Astrocyte of the spinal cord (primary cell): ENCODE data around the gene CPN2.
A peak's percentile ranks its signal among the peaks of the same experiment; 100 is the strongest.

Source experiments
- DNase-seq: peaks from one replicate; pipeline ENCODE4 v3.0.0; 2011; ENCODE audit warnings: low read depth, low spot score
- H3K4me3 ChIP-seq: 2 replicates; pipeline ENCODE4 v1.5.1; 2011; ENCODE audit warnings: low read depth, mild to moderate bottlenecking, low read length, moderate library complexity
- in situ Hi-C: cut with HindIII; loops from 2 replicates; pipeline ENCODE4 v1.10.0; 2017; ENCODE audit warnings: low sequenced_read_pairs
- TF ChIP-seq, protein P1 (sequence below): IDR thresholded peaks from 2 replicates; pipeline ENCODE4 v1.5.1; 2012; ENCODE audit warnings: low read depth, mild to moderate bottlenecking, low read length, inconsistent platforms

CPN2 gene

DNA sequence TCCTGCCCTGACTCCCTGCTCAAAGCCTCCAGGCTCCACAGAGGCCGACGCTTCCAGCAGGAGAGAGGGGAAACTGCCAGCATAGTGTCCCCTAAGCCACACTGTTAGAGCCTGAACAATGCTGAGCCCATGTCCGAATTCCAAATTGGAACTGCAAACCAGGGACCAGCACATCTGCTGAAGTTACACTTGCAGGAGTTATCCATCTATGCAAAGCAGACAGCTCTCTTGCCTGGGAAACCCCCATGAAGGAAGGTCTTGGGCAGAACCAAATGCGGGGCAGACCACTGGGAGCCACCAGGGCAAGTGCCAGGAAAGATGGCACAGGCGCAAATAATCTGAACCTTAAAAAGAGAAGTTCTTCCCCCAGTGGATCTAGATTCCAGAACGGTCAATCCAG lies 17.8 kb upstream of the CPN2 start:
- TF ChIP-seq, protein P1, sequence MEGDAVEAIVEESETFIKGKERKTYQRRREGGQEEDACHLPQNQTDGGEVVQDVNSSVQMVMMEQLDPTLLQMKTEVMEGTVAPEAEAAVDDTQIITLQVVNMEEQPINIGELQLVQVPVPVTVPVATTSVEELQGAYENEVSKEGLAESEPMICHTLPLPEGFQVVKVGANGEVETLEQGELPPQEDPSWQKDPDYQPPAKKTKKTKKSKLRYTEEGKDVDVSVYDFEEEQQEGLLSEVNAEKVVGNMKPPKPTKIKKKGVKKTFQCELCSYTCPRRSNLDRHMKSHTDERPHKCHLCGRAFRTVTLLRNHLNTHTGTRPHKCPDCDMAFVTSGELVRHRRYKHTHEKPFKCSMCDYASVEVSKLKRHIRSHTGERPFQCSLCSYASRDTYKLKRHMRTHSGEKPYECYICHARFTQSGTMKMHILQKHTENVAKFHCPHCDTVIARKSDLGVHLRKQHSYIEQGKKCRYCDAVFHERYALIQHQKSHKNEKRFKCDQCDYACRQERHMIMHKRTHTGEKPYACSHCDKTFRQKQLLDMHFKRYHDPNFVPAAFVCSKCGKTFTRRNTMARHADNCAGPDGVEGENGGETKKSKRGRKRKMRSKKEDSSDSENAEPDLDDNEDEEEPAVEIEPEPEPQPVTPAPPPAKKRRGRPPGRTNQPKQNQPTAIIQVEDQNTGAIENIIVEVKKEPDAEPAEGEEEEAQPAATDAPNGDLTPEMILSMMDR, result no peak
- in situ Hi-C loops, result no loop called here
- H3K4me3 ChIP-seq, result no peak overlapping the region
- no peak for DNase-seq

DNA sequence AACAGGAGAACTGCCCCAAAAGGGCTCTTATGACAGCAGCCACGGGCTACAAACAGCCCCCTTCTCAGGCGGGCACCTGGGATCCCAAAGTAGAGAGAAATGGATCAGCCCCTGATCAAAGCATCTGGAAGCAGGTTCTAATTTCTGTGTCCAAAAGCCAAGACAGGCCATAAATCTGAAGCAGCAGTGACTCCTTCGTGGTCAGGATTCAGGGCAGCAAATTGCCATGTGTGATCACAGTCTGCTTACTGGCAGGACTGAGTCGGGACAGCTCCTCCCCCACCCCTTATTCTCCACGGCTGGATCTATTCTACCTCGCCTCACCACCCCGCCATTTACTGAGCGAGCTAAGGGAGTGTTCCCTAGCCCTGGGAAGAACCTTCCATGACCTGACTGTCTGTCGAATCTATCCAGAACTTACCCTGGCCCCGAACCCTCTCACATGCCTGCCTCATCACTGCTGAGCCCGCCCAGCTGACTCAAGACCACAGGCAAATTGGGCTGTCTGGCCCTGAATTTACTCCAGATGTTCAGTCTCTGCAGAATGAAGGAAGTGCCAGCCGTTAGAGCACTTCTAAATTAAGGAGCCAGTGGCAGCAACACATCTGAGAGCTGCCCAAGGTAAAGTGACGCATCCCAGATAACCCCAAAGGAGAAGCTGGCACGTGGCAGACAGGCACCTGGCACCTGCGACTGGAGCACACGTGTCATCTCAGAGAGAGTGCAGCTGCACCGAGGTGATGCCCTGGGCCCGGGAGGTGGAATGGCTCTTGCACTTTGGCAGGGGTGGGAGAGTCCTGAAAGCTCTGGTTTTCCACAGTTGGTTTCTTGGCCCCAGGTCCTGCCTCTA lies 17.1 kb upstream of the CPN2 start:
- TF ChIP-seq, protein P1, result no peak
- in situ Hi-C loops, result no loop called here
- DNase-seq, result peak; percentile 40
- H3K4me3 ChIP-seq, result no peak overlapping the region

DNA sequence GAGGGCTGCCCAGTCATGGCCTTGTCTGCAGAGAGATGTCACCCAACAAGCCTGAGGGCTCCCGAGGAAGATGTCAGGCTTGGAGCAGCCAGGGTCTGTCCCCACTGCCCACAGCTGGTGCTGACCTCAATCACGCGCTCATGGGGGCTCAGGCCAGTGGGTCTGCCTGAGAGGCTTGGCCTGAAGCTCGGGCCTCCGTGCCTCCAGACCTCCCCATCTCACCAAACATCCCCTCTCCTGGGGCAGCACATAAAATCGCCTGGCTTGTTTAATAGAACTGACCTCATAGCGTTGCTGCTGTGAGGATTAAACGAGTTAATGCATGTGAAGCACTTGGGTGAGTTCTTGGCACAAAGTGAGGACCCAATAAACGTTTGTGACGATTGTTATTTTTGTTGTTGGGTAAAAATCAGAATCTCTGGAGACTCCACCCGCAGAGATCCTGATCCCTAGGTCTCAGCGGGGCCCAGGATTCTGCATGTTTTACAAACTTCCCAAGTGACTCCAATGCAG lies 14.9 kb upstream of the CPN2 start:
- TF ChIP-seq, protein P1, result no peak
- H3K4me3 ChIP-seq, result no peak overlapping the region
- in situ Hi-C loops, result no loop called here
- no peak for DNase-seq

DNA sequence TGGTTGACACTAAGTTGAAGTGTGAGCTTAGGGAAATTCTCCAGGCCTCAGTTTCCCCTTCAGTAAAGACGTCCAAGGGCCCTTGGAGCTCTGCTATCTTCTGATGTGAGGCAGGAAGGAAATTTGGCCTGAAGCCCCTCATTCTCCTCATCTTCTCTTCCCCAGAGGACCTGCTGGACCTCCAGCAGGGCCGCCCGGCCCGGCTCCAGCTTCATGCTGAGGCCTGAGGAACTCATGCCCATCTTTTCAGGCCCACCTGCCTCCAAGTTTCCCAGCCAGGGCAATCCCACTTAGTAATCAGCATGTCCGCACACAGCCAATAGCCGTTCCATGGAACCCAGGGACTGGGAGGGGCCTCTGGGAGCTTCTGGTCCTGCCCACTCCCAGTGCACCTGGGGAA lies 14.4 kb upstream of the CPN2 start:
- no peak for DNase-seq
- TF ChIP-seq, protein P1, result no peak
- H3K4me3 ChIP-seq, result no peak overlapping the region
- in situ Hi-C loops, result no loop called here

DNA sequence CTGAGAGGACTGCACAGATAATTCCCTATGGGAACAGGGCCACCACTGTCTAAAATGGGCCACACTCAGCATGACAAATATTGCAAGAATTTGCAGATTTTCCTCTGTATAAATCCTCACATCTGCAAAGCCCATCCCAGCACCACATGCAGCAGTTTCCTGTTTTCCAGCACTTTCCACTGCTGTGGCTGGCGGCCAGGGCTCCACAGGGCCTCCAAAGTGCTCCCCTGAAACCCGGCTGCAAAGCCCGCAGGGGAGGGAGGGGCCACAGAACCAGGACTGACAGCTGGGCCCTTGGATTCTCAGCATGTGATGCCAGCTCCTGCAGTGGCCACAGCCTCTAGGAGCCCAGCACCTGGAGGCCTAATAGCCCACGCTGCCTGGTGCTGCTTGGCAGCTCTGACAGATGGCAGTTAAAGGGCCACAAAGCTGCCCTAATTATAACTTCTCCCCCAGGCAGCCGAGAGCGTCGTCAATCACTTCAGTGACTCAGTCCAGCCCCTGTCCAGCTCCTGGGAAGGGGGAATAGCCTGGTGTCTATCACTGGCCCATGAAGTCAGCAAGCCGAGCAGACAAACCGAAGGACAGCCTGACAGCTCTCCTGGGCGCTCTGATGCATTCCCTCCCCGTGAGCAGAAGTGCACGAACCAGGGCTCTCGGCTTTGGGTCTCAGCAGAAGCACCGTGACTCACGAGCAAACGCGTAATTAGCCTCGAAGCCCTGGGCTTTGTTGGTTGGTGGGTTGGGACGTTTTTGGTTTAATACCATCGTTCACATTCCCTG lies 13.7 kb upstream of the CPN2 start:
- in situ Hi-C loops, result no loop called here
- no peak overlapping the region for H3K4me3 ChIP-seq
- TF ChIP-seq, protein P1, result no peak
- DNase-seq, result peak; percentile 91

DNA sequence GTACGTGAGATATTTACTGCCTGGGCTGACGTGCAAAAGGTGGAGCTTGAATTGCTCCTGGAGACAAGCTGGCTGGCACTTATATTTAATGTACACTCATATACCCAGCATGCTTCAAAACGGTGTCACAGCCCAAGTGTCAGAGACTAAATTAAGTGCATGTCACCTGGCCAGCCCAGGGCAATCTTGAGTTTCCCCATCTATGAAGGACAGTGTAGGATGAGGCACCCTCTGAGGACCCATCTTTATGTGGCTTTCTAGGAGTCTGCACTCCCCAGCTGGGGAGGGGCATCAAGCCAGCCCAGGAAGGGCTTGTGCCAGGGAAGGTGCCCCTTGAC lies 13.2 kb upstream of the CPN2 start:
- TF ChIP-seq, protein P1, result no peak
- in situ Hi-C loops, result no loop called here
- no peak for DNase-seq
- no peak overlapping the region for H3K4me3 ChIP-seq
